Hepatocyte (in vitro differentiated cells): ENCODE results near the gene SPSB1. TPM values are rescaled to one million over a fixed set of nuclear protein-coding genes. Genes with fewer than 3 reads are reported as not detected.

Experiments used
- DNase-seq: peaks from one replicate; pipeline ENCODE4 v3.0.0-alpha.2; 2016; ENCODE audit warnings: low spot score
- H2AFZ ChIP-seq: fragments of 200-600 bp; sonication (generic); 2 replicates; pipeline ENCODE4 v1.6.0; 2016; ENCODE audit warnings: antibody characterized with exemption, mild to moderate bottlenecking
- H3K27ac ChIP-seq: fragments of 200-600 bp; sonication (generic); 2 replicates; pipeline ENCODE4 v1.5.1; 2016; ENCODE audit warnings: mild to moderate bottlenecking
- H3K27me3 ChIP-seq: fragments of 200-600 bp; sonication (generic); 2 replicates; pipeline ENCODE4 v1.6.1; 2016
- H3K36me3 ChIP-seq: fragments of 200-600 bp; sonication (generic); replicated peaks from 2 replicates; pipeline ENCODE4 v1.5.1; 2016; ENCODE audit warnings: low read depth; ENCODE audit not compliant: insufficient read depth
- H3K4me1 ChIP-seq: fragments of 200-600 bp; sonication (generic); 2 replicates; pipeline ENCODE4 v1.5.1; 2016; ENCODE audit warnings: mild to moderate bottlenecking, moderate library complexity; ENCODE audit not compliant: insufficient read depth
- H3K4me2 ChIP-seq: fragments of 200-600 bp; sonication (generic); 2 replicates; pipeline ENCODE4 v1.6.0; 2016
- H3K4me3 ChIP-seq: fragments of 200-600 bp; sonication (generic); 2 replicates; pipeline ENCODE4 v1.5.1; 2016; ENCODE audit warnings: mild to moderate bottlenecking
- H3K79me2 ChIP-seq: fragments of 200-600 bp; sonication (generic); 2 replicates; pipeline ENCODE4 v1.6.0; 2017; ENCODE audit warnings: mild to moderate bottlenecking
- H3K9me2 ChIP-seq: fragments of 200-600 bp; sonication (generic); replicated peaks from 2 replicates; pipeline ENCODE4 v1.6.0; 2017; ENCODE audit warnings: mild to moderate bottlenecking; ENCODE audit not compliant: insufficient read depth
- H3K9me3 ChIP-seq: fragments of 200-600 bp; sonication (generic); 2 replicates; pipeline ENCODE4 v1.5.1; 2016; ENCODE audit warnings: low read depth, mild to moderate bottlenecking
- H4K20me1 ChIP-seq: fragments of 200-600 bp; sonication (generic); 2 replicates; pipeline ENCODE4 v1.6.0; 2016; ENCODE audit warnings: mild to moderate bottlenecking; ENCODE audit not compliant: insufficient read depth, poor library complexity, severe bottlenecking
- EZH2 ChIP-seq: fragments of 200-600 bp; sonication (generic); IDR thresholded peaks from 2 replicates; pipeline ENCODE4 v1.6.1; 2016; ENCODE audit warnings: antibody characterized with exemption, mild to moderate bottlenecking, borderline replicate concordance
- EZH2phosphoT487 ChIP-seq: fragments of 200-600 bp; sonication (generic); IDR thresholded peaks from one replicate; pipeline ENCODE4 v1.6.1; 2018; ENCODE audit warnings: antibody characterized with exemption, mild to moderate bottlenecking, low read depth, moderate library complexity; ENCODE audit not compliant: unreplicated experiment, severe bottlenecking
- WGBS: methylation state at CpG from one replicate; pipeline ENCODE4 v1.1.6; 2016; ENCODE audit warnings: low lambda C conversion rate; ENCODE audit errors: missing lambda C conversion rate; 5-methylcytosine and 5-hydroxymethylcytosine counted together
- polyA plus RNA-seq: library from polyadenylated mRNA; unstranded; fragments of >200 nt; fragmentation: Nextera tagmentation; extraction: Ambion mirVana; gene quantifications from 2 replicates; pipeline ENCODE4 v1.2.1, GENCODE V29; 2016
- total RNA-seq: library from RNA; depleted of rRNA; stranded (reverse); fragments of >200 nt; gene quantifications from 2 replicates; pipeline ENCODE4 v1.2.3, GENCODE V29; 2014
- TF ChIP-seq, protein P1 (sequence below): fragments of 200-600 bp; sonication (generic); IDR thresholded peaks from 2 replicates; pipeline ENCODE4 v1.5.1; 2016; ENCODE audit warnings: antibody characterized with exemption, mild to moderate bottlenecking; ENCODE audit not compliant: poor library complexity

The SPSB1 gene
- total and polyA plus RNA-seq, 2 experiments from 2014 or later: 61.3 to 102 TPM

DNA sequence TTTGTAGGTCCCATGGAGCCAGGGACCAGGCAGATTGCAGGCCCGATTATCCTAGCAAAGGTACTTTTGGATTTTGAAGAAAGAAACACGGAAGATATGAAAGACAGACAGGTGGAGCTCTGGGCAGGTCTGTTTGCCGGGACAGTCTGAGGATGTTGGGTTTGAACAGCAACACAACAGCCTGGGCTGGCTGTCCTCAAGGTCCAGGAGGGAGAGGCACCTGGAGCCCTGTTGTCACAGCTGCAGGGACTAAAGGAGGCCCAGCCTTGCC lies 43.5 kb upstream of the SPSB1 start:
- no peaks in the 10 kb centered on the region for H3K27me3 ChIP-seq
- no peak overlapping the region for H2AFZ ChIP-seq
- no peaks in the 10 kb centered on the region for H3K9me3 ChIP-seq
- DNase-seq: no peak
- no peaks in the 10 kb centered on the region for H3K36me3 ChIP-seq
- H3K4me1 ChIP-seq: peaks cover 37% of the 10 kb centered on the region
- no peak overlapping the region for H3K4me3 ChIP-seq
- TF ChIP-seq EZH2phosphoT487: no peak
- TF ChIP-seq, protein P1, sequence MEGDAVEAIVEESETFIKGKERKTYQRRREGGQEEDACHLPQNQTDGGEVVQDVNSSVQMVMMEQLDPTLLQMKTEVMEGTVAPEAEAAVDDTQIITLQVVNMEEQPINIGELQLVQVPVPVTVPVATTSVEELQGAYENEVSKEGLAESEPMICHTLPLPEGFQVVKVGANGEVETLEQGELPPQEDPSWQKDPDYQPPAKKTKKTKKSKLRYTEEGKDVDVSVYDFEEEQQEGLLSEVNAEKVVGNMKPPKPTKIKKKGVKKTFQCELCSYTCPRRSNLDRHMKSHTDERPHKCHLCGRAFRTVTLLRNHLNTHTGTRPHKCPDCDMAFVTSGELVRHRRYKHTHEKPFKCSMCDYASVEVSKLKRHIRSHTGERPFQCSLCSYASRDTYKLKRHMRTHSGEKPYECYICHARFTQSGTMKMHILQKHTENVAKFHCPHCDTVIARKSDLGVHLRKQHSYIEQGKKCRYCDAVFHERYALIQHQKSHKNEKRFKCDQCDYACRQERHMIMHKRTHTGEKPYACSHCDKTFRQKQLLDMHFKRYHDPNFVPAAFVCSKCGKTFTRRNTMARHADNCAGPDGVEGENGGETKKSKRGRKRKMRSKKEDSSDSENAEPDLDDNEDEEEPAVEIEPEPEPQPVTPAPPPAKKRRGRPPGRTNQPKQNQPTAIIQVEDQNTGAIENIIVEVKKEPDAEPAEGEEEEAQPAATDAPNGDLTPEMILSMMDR: no peak
- no peak for TF ChIP-seq EZH2
- WGBS: 84% methylated on average over 3 of the region's 3 CpGs
- H3K9me2 ChIP-seq: no peaks in the 10 kb centered on the region
- peak overlapping the region; percentile 17 for H3K4me2 ChIP-seq
- H3K79me2 ChIP-seq: peaks cover 15% of the 10 kb centered on the region
- peak overlapping the region; percentile 39 for H3K27ac ChIP-seq
- peaks cover 3% of the 10 kb centered on the region for H4K20me1 ChIP-seq

- Histone ChIP-seq H2AFZ (no peak overlapping the region), H3K4me3 (no peak overlapping the region), H3K27me3 (no peaks in the 10 kb centered on the region), H3K9me3 (no peaks in the 10 kb centered on the region), H3K9me2 (no peaks in the 10 kb centered on the region), H3K36me3 (no peaks in the 10 kb centered on the region), H3K4me2 (peak overlapping the region; percentile 17), H3K4me1 (peaks cover 41% of the 10 kb centered on the region), H3K79me2 (peaks cover 17% of the 10 kb centered on the region), H3K27ac (peak overlapping the region; percentile 39), H4K20me1 (peaks cover 3% of the 10 kb centered on the region)
- peak; percentile 68 for DNase-seq
- no peak for TF ChIP-seq EZH2
- no peak for TF ChIP-seq EZH2phosphoT487
- TF ChIP-seq, protein P1: peak; percentile 53
- WGBS: 72% methylated on average over 16 of the region's 17 CpGs
Observed at GRCh38 chr1:9249534-9250410, 42.9 kb upstream of the SPSB1 start.

GRCh38 chr1:9250411-9251381 lies 42.0 kb upstream of the SPSB1 start:
- Histone ChIP-seq H3K4me2 (no peak overlapping the region), H3K9me3 (no peaks in the 10 kb centered on the region), H2AFZ (no peak overlapping the region), H3K27ac (peak overlapping the region; percentile 34), H3K36me3 (no peaks in the 10 kb centered on the region), H3K4me1 (peaks cover 41% of the 10 kb centered on the region), H3K79me2 (peaks cover 26% of the 10 kb centered on the region), H3K4me3 (no peak overlapping the region), H4K20me1 (peaks cover 3% of the 10 kb centered on the region), H3K9me2 (no peaks in the 10 kb centered on the region), H3K27me3 (no peaks in the 10 kb centered on the region)
- TF ChIP-seq EZH2 (no peak), EZH2phosphoT487 (no peak)
- TF ChIP-seq, protein P1: no peak
- WGBS: 74% methylated on average over 19 of the region's 21 CpGs
- no peak for DNase-seq
